ENCODE measurements around the gene TRIAP1. TPM values are rescaled to one million over a fixed set of nuclear protein-coding genes. Genes with fewer than 3 reads are reported as not detected.
"Not testable (repeated sequence)": the region's sequence is repeated elsewhere in the genome, so short reads cannot be mapped to it uniquely, and the experiment has no call there.

The TRIAP1 gene
- 53.0 TPM for polyA plus RNA-seq

DNA sequence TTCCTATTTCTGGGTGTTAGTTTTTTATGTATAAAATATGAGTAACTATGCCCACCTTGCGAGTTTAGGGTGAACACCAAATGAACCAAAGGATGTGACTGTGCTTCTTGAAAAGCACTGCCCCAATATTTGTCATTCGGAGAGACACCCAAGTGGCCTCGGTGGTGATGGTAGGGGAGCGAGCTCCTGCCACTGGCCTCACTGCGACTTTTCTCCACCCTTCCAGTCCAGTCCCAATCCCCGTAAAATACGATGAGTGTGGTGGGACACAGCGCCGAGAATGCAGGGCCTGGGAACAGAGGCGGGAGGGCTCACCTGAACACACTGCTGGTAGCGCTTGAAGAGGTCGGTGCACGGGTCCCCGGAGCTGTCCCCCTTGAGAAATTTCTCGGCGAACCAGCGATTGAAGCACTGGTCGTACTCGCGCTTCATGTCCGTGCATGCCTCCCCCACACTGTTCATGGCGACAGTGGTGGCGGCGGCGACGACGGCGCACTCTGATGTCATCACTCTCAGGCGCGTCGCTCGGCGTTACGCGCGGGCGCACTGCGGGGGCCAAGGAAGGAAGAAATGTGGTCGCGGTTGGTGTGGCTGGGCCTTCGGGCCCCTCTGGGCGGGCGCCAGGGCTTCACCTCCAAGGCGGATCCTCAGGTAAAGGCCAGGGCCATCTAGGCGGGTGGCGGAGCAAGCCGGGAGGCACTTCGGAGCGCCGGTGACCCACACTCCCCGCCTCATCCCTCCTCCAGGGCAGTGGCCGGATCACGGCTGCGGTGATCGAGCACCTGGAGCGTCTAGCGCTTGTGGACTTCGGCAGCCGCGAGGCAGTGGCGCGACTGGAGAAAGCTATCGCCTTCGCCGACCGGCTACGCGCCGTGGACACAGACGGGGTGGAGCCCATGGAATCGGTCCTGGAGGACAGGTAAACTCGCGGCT is at the start of gene TRIAP1, which contains the start of gene GATC:
Gene TRIAP1 (minus strand): TSS at position 474 of the 933 bp plus-strand sequence. CDS start 12 bp downstream, at position 462.
Gene GATC (plus strand): TSS at position 534 of the 933 bp plus-strand sequence. CDS start 37 bp downstream, at position 571.
- Mint-ChIP-seq H3K27ac (peak within 1 kb of the TSS; percentile 83 to 100 (median 97)), H3K27me3 (peaks cover 1% of the 10 kb centered on the region), H3K4me1 (peaks cover 6 to 18% (median 16%) of the 10 kb centered on the region in 3 donors), H3K4me3 (peak within 1 kb of the TSS; percentile 90 to 99 (median 98)), H3K36me3 (no peaks in the 10 kb centered on the region), H3K9me3 (no peaks in the 10 kb centered on the region)

DNA sequence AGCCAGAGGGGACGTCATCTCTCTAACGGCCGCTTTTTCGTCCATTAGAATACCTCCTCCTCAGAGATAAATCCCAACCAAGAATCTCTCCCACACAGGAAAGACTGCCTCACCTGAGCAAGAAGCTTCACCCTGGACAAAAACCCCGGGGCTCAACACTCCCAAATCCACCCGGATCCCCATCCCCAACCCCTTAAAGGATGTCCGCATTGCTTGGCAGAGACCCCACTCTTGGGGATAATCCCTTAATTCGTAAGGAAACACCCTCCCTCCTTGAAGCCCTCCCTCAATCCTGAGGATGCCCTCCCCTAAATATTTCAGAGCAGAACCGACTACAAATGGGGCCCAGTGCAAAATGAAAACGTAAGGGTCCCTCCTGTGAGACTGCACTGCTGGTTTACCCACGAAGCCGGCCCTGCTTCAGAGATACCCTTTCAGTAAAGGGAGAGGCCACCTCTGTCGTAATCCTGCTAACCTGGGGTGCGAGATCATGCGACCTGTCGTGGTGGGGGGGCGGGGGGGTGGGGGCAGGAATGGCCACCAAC is 49.1 kb upstream of the TRIAP1 start:
- Mint-ChIP-seq H3K27ac (peak overlapping the region; percentile 81 to 95 (median 86)), H3K36me3 (peaks cover 4% of the 10 kb centered on the region), H3K27me3 (no peaks in the 10 kb centered on the region), H3K4me3 (peak overlapping the region; percentile 91 to 99 (median 94)), H3K9me3 (no peaks in the 10 kb centered on the region), H3K4me1 (peaks cover 18 to 26% (median 22%) of the 10 kb centered on the region in 3 donors)

DNA sequence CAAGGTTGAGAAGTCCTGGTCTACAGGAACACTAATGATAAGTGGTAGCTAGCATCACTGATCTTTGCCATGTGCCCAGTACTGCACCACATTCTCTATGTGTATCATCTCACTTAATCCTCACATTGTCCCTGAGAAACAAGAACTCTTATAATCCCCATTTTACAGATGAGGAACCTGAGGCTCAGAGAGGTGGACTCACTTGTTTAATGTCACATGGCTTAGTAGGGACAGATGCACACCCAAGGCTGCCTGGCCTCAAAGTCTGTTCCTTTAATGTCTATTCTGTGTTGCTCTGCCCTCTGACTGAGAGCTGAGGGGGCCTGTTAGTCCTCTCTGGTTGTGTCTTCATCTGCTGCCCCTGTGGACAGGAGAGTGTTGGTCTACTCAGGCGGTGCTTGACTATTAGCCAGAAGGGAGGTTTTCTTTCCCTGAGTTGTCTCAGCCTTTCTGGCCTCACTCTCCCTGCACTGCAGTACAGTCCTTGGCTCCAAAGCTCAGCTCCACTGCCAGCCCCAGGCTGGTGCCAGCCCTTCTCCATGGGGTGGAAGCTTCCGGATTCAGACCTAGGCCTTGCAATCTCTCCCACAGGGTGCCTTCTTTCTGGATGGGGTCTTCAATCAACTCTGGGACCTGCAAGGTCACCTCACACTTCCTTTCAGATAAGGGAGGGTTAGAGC is 44.8 kb upstream of the TRIAP1 start:
- Mint-ChIP-seq H3K27ac (no peak overlapping the region), H3K27me3 (no peaks in the 10 kb centered on the region)

DNA sequence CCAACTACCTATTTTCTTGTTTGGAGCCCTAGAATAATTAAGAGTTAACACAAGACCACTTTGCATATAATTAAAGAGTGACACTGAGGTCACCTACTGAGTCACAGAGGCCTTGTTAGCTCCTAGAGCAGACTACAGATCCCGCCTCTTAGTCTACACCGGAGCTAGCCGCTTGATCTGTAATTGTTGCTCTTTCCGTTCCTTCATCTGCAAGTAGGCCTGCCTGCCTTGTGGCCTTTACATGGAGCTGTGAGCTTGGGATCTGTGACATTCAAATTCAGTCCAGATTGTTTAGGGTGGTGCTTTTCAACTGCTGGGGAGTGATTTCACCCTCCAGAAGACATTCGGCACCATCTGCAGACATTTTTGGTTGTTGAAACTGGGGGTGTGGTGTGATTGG is 44.1 kb upstream of the TRIAP1 start:
- H3K27ac Mint-ChIP-seq = no peak overlapping the region
- no peaks in the 10 kb centered on the region for H3K36me3 Mint-ChIP-seq
- H3K4me3 Mint-ChIP-seq = peak overlapping the region in 1 of 4 donors; percentile 52
- H3K9me3 Mint-ChIP-seq = no peaks in the 10 kb centered on the region
- peaks cover 3 to 10% (median 7%) of the 10 kb centered on the region in 3 donors for H3K4me1 Mint-ChIP-seq
- no peaks in the 10 kb centered on the region for H3K27me3 Mint-ChIP-seq

More for the DNA sequence above, 44.8 kb upstream of the TRIAP1 start:
- H3K4me3 Mint-ChIP-seq = no peak overlapping the region
- H3K9me3 Mint-ChIP-seq = no peaks in the 10 kb centered on the region
- H3K4me1 Mint-ChIP-seq = peaks cover 8 to 11% (median 9%) of the 10 kb centered on the region in 3 donors
- H3K36me3 Mint-ChIP-seq = peaks cover 2% of the 10 kb centered on the region

DNA sequence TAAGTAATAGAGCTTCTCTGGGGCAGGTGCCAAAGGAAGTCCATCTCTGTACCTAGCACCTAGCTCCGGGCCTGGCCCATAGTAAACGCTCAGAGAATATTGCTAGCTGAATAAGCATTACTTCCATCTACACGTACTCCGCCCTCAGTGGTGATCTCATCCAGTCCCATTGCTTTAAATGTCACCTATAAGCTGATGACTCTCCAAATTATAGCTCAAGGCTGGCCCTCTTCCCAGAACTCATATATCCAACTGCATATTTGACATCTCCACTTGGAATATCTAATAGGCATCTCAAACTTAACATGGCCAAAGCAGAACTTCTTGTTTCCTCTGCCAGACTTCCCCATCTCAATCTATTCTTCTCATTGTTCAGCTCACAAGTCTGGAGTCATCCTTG is 42.8 kb upstream of the TRIAP1 start:
- no peaks in the 10 kb centered on the region for H3K27me3 Mint-ChIP-seq
- H3K4me3 Mint-ChIP-seq = no peak overlapping the region
- H3K36me3 Mint-ChIP-seq = no peaks in the 10 kb centered on the region
- H3K4me1 Mint-ChIP-seq = peaks cover 0 to 7% (median 5%) of the 10 kb centered on the region in 3 donors
- H3K9me3 Mint-ChIP-seq = no peaks in the 10 kb centered on the region
- no peak overlapping the region for H3K27ac Mint-ChIP-seq

DNA sequence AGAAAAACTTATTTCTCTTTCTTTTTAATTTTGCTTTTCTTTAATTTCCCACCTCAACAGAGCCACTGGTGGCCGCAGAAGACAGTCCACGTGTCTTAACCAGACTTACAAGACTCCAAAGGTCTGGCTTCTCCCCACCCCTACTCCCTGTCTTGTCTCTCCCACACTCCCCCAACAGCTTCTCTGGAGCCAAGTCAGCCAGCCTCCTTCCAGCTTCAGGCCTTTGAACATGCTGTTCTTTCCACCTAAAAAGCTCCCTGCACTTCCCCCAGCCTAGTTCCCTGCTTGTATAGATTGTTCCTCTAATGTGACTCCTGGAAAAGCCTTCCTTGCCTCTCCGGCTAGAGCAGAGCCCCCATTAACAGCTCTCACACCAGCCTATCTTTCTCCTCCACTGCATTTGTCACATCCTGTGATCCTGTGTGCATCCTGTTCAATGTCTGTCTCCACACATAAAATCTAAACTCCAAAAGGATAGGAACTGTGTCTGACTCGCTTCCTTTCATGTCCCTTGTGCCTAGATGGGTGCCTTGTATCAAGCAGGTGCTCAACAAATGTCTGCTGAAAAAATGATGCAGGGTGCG is 42.0 kb upstream of the TRIAP1 start:
- Mint-ChIP-seq H3K27ac (no peak overlapping the region), H3K4me1 (peaks cover 5 to 7% (median 6%) of the 10 kb centered on the region in 3 donors), H3K9me3 (no peaks in the 10 kb centered on the region), H3K36me3 (no peaks in the 10 kb centered on the region), H3K4me3 (peak overlapping the region in 1 of 4 donors; percentile 31), H3K27me3 (no peaks in the 10 kb centered on the region)

DNA sequence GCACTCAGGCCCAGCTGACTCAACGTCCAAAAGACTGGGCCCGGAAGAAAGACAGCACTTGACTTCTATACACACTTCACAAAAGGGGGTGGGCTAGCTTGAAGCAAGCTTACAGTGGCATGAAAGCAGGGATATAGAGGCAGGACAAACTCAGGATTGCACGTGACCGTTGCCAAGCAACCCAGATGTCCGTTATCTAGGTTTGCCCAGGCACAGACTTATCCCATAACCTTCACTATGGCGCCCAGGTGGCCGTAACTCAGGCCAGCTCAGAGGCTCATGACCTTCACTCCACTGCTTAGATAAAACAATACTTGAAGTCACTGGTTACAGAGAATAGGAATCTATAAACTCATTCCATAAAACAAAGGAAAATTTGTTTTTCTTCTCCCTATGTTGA is 41.4 kb upstream of the TRIAP1 start:
- not testable (repeated sequence) for H3K4me1 Mint-ChIP-seq, H3K36me3 Mint-ChIP-seq, H3K9me3 Mint-ChIP-seq, H3K4me3 Mint-ChIP-seq, H3K27me3 Mint-ChIP-seq, H3K27ac Mint-ChIP-seq

DNA sequence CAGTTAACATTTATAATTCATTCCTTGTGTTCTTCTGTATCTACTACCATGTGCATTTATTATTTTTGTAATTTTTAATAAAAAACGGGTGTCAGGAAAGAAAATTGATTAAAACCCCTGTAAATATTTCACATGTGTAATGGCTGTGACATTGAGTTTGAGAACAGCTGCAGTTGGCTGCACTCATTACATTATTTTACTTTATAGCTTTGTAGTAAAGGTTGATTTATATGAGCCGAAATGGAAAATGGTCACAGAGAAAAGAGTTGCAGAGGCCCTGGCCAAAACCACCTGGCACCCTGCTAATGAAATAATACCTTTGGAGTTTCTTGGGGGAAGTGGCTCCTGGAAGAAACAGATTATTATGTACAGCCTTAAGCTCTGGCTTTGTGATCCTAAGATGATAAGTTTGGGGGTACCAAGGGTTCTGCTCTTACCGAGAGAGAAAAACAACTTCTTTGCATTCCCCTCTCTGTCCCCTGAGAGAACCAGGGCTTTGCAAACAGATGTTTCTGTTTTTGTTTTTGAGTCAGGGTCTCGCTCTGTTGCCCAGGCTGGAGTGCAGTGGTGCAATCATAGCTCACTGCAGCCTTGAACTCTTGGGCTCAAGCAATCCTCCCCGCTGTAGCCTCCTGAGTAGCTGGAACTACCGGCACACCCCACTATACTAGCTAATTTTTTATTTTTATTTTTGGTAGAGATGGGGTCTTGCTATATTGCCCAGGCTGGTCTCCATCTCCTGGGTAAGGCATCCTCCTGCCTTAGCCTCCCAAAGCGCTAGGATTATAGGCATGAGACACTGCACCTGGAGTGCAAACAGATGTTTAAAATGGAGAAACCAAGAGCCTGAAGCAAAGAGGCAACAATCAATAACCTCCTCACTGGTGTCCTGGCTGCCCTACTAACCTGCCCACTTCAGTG is 40.0 kb upstream of the TRIAP1 start:
- Mint-ChIP-seq H3K9me3 (no peaks in the 10 kb centered on the region), H3K27me3 (no peaks in the 10 kb centered on the region), H3K36me3 (peaks cover 2% of the 10 kb centered on the region), H3K27ac (no peak overlapping the region), H3K4me1 (peaks cover 5 to 7% (median 6%) of the 10 kb centered on the region in 3 donors), H3K4me3 (peak overlapping the region in 1 of 4 donors; percentile 65)

DNA sequence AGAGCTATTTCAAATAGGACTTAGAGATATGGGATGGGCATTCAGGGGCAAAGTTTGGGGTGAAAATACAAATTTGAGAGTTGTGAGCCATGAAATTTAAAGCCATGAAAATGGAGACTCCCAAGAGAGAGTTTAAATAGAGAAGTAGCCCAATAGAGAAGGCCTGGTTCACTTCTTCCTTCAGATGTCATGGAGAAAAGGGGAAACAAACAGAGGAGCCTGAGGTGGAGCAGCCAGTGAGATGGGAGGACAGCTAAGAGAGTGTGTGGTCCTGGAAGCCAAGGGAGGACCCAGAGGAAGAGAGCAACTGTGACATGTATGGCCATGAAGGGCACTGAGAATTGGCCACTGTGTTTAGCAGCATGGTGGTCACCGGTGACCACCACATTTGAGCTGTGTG is 37.4 kb upstream of the TRIAP1 start:
- H3K4me1 Mint-ChIP-seq = peaks cover 5 to 7% (median 6%) of the 10 kb centered on the region in 3 donors

DNA sequence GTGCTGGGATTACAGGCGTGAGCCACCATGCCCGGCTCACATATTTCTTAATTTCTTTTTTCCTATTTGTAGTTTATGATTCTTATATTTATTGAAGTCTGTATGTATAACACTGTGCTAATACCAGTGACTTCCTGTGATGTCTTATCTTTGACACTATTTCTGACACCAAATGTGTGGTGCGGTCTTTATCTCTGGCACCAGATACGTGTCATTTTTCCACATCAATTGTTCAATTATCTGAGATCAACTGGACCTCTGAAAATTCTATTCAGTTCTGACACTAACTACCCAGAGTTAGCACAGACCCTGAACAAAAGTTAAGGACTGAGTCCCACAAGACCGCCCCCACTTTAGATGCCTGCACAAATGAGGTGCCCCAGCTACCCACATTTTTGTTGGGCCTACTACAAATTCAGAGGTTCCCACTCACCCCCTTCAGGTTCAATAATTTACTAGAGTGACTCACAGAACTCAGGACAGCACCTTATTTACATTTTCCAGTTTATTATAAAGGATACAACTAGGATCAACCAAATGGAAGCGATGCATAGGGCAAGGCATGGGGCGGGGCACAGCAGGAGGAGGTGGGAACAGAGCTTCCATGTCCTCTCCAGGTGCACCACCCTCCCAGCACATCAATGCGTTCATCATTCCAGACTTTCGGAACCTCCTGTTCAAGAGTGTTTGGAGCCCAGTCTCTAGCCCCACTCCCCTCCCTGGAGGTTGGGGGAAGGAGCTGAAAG is 35.0 kb upstream of the TRIAP1 start:
- H3K9me3 Mint-ChIP-seq = no peaks in the 10 kb centered on the region
- H3K4me3 Mint-ChIP-seq = peak overlapping the region in 1 of 4 donors; percentile 65
- H3K27me3 Mint-ChIP-seq = no peaks in the 10 kb centered on the region
- peak overlapping the region in 1 of 3 donors; percentile 56 for H3K27ac Mint-ChIP-seq
- peaks cover 2% of the 10 kb centered on the region for H3K36me3 Mint-ChIP-seq
- H3K4me1 Mint-ChIP-seq = peaks cover 2 to 6% (median 5%) of the 10 kb centered on the region in 3 donors

More for the DNA sequence above, 37.4 kb upstream of the TRIAP1 start:
- no peak overlapping the region for H3K4me3 Mint-ChIP-seq
- H3K9me3 Mint-ChIP-seq = no peaks in the 10 kb centered on the region
- peaks cover 2% of the 10 kb centered on the region for H3K36me3 Mint-ChIP-seq
- peak overlapping the region in 1 of 3 donors; percentile 26 for H3K27ac Mint-ChIP-seq
- no peaks in the 10 kb centered on the region for H3K27me3 Mint-ChIP-seq

DNA sequence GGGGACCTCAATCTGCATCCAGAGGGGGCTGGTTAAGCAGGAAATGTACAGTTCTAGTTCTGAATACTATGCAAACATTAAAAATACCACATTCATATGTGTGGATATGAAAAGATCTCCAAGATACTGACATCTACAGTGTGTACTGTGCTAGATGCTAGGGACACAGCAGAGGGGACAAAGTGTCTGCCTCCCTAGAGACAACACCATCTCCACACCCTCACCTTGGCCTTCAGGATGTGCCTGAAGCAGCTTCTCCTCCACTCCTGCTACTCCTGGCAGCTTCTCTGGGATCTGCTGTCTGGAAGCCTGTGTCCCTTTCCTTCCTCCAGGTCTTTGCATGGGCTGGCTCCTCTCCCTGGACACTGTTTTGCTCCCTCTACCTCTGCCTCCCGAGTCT is 34.0 kb upstream of the TRIAP1 start:
- H3K27me3 Mint-ChIP-seq = no peaks in the 10 kb centered on the region
- no peak overlapping the region for H3K4me3 Mint-ChIP-seq
- H3K9me3 Mint-ChIP-seq = no peaks in the 10 kb centered on the region
- peaks cover 2% of the 10 kb centered on the region for H3K36me3 Mint-ChIP-seq
- H3K4me1 Mint-ChIP-seq = peaks cover 0 to 6% (median 0%) of the 10 kb centered on the region in 3 donors
- H3K27ac Mint-ChIP-seq = no peak overlapping the region

DNA sequence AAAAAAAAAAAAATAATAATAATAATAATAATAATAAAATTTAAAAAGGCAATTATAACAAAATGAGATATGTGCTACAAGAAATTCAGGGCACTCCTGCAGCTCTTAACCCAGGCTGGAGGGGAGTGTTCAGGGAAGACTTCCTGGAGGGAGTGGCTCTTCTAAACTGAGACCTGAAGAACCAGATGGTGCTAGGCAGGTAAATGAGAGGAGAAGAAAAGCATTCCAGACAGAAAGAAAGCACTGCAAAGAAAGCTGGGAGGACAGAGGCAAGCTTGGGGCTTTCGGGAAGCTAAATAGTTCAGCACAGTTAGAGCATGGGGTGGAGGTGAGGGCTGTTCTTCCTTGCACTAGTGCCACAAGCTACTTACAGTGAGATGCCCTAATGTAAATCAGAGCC is 33.3 kb upstream of the TRIAP1 start:
- H3K9me3 Mint-ChIP-seq = no peaks in the 10 kb centered on the region
- no peak overlapping the region for H3K4me3 Mint-ChIP-seq
- H3K4me1 Mint-ChIP-seq = peaks cover 0 to 6% (median 0%) of the 10 kb centered on the region in 3 donors
- no peak overlapping the region for H3K27ac Mint-ChIP-seq
- peaks cover 5% of the 10 kb centered on the region for H3K36me3 Mint-ChIP-seq
- no peaks in the 10 kb centered on the region for H3K27me3 Mint-ChIP-seq

DNA sequence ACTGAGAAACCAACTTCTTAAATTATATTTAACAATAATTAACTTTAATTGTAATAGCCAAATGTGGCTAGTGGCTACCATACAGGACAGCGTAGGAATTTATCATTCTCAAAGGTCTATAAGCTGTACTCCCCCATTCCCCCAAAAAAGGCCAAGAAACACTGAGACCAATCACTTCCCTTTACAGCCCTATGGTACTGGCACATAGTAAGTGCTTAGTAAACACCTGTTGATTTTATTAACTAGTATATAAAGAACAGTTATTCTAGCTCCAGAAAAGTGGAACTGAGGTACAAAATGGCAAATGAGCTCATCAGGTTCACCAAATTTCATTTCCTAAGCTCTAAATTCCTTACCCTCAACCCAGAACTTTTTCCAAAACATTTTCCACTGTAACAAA is 29.5 kb upstream of the TRIAP1 start:
- no peaks in the 10 kb centered on the region for H3K4me1 Mint-ChIP-seq
- no peaks in the 10 kb centered on the region for H3K27me3 Mint-ChIP-seq
- no peak overlapping the region for H3K27ac Mint-ChIP-seq
- peaks cover 3% of the 10 kb centered on the region for H3K36me3 Mint-ChIP-seq
- no peaks in the 10 kb centered on the region for H3K9me3 Mint-ChIP-seq
- no peak overlapping the region for H3K4me3 Mint-ChIP-seq

Measured in IgD-negative memory B cell (primary cell).